Frontal cortex (tissue), 4 donors: ENCODE data around the gene SUGT1. TPM values are rescaled to one million over a fixed set of nuclear protein-coding genes. Genes with fewer than 3 reads are reported as not detected.
A peak's percentile ranks its signal among the peaks of the same experiment; 100 is the strongest.
"Not testable (repeated sequence)": the region's sequence is repeated elsewhere in the genome, so short reads cannot be mapped to it uniquely, and the experiment has no call there.

Source experiments
- DNase-seq, 2 donors: peaks; one replicate each; pipeline ENCODE4 v3.0.0; 2012; ENCODE audit warnings: low spot score in 2 of 2
- FAIRE-seq: peaks from 2 replicates; lab custom pipeline; 2012; peaks lifted over from hg19 to GRCh38; lab: Jason Lieb, UNC
- total RNA-seq: library from RNA; depleted of rRNA; stranded (reverse); fragments of >200 nt; gene quantifications from one replicate; pipeline ENCODE4 v1.2.3, GENCODE V29; 2014
- donor health status: control.
- donor health status: control.
- donor health status: control.

The SUGT1 gene
- total RNA-seq, 1 donor from 2014 or later: 62.4 TPM

DNA sequence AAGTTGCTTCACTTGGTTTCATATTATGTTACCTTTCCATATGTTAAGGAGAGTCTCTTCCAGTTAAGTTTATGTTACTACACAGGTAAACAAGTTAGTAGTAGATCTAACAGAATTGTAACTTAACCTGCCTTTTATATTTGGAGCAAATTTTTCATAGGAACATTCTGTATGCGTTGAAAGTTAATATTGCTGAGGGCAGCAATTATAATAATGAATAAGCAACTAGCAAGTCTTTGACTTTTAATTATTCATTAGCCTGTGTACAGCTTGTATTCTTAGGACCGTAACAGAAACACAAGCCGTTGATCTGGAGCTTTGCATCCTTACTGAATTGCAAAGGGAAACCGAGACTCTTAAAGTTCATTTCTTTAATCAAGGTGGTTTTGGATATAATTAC is 11.6 kb downstream of the SUGT1 start:
- DNase-seq: no peak
- no peak for FAIRE-seq

DNA sequence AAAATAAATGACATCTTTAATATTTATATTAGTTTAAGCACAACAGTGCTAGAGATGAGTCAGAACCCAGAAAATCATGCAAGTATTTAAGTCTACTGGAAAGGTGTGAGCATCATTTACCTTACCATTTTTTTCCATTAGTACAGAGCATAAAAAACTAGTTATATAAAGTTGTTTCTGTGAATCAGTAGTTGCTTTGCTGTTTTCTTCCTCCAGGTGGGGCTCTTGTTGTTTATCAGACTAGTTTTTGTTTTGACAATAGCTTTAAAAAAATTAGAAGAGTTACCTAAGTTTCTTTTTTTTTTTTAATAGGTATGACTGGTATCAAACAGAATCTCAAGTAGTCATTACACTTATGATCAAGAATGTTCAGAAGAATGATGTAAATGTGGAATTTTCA is 12.7 kb downstream of the SUGT1 start:
- peak; percentile 93 for FAIRE-seq
- no peak for DNase-seq

DNA sequence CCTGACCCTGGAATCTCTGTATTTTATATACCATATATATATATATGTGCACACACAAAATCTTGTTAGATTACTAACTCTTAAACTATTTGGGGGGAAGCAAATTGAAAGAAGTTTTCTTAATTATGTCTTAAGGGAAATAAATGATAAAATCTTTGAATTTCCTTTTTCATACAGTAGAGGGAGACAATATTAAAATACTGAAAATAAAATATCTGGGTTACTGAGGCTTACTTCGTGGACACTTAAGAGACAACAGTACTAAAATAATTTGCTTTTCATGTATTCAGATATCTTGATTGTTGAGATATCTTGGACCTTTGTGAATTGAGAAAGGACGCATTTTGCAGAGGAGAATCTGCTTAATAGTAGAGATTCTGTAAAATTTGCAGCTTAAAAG is 17.0 kb downstream of the SUGT1 start:
- FAIRE-seq (peak; percentile 13), DNase-seq (no peak)

DNA sequence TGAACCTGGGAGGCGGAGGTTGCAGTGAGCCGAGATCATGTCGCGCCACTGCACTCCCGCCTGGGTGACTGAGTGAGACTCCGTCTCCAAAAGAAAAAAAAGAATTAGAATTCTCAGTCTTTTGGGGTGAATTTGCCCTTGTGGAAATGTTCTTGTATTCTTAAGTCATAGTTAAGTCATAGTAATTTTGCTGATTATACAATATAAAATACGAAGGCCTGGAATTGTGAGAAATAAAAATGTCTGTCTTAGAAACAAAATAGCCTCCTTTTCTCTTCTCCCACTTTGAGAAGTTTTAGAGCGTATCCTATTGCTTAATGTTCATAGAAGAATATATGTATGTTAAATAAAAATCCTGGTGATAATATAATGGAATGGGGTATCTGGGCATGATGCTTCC is 18.1 kb downstream of the SUGT1 start:
- FAIRE-seq: no peak
- DNase-seq: no peak

DNA sequence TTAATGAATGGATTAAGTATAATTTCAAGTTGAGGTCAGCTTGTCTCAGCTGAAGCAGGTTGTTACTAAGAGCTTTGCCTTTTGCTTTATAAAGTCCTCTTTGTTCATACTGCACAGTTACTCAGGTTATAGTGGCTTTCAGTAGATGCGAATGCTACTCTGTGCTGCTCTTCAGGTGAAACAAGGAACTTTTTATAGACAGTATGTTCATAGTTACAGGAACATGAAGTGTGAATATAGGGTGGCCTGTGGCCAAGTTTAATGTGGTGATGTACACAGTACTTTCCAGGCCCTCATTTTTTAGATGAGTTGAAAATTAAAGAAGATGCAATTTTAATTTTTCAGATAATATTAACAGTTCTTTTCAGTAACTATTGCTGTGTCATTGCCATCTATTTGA is 20.8 kb downstream of the SUGT1 start:
- no peak for FAIRE-seq
- DNase-seq: no peak

DNA sequence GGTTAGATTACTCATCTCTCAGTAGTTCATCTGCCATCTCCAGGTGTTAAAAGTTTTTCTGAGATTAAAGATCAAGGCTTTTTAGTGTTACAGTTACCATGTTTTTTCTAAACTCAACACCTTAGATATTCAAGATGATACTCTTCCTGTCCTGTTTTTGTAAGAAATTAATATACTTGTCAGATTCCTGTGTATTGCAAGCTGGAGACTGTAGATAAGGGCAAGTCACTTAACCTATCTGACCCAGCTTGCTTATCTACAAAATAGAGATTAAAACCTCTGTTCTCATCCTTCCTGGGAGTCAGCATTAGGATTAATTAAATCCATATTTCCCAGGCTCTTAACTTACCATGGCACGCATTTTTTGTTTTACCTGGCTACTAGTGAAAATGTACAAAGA is 25.2 kb downstream of the SUGT1 start:
- FAIRE-seq (no peak), DNase-seq (no peak)

DNA sequence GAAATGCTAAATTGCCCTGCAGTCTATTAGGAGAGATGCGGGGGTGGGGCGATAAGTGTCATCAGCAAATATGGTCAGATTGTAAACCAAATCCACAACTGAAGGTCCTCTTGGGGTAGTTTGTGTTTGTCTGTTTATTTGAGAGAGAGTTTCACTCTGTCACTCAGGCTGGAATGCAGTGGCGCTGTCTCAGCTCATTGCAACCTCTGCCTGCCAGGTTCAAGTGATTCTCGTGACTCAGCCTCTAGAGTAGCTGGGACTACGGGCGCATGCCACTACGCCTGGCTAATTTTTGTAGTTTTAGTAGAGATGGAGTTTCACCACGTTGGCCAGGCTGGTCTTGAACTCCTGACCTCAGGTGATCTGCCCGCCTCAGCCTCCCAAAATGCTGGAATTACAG is 33.2 kb downstream of the SUGT1 start:
- not testable (repeated sequence) for FAIRE-seq, DNase-seq

DNA sequence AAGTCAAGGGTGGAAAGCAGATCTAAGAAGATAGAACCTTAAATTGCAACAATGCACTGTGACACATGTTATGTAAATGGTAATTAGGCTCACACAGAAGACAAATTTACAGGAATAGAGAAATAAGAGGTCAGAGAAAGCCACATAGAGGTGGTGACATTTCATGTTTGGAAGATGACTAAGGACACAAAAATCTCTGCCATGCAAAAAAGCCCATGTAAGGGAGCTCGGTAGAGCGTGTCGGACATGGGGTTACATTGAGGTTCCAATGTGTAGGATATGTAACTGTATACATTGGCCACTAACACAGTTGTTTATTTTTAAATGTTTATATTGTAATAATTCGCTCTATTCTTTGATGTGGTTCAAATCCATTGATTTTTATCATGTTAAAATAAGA is 33.7 kb downstream of the SUGT1 start:
- no peak for FAIRE-seq
- DNase-seq: no peak

DNA sequence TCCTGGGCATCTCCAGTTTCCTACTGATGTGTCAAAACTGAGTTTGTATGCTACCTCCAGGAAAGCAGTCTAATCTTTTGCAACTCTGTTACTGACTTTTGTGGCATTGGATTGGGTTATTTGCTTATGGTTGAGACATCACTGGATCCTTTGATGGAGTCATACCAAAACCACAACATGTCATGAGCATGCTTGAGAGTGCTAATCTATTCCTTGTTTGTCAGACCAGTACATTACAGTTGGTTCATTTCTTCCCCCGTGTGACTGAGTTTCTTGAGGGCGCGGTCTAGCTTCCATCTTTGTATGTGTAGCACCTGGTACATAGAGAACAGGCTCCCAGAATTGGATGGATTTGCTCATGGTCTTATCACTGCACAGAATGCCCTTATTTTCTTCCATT is 43.2 kb downstream of the SUGT1 start:
- FAIRE-seq (no peak), DNase-seq (no peak)

DNA sequence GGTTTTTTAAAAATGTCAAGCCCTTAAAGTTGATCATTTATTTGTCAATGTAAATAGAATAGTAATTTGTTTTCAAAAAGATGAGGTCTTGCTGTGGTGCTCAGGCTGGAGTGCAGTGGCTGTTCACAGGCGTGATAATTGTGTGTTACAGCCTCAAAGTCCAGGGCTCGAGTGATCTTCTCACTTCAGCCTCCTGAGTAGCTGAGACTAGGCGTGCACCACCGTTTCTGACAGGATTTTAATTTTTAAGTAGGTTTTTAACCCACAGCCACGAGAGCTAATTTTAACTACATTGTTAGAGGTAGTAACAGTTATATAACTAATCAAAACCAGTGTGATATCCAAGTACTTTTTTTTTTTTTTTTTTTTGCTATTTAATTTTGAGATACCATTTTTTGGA is 43.9 kb downstream of the SUGT1 start:
- FAIRE-seq (peak; percentile 30), DNase-seq (no peak)

DNA sequence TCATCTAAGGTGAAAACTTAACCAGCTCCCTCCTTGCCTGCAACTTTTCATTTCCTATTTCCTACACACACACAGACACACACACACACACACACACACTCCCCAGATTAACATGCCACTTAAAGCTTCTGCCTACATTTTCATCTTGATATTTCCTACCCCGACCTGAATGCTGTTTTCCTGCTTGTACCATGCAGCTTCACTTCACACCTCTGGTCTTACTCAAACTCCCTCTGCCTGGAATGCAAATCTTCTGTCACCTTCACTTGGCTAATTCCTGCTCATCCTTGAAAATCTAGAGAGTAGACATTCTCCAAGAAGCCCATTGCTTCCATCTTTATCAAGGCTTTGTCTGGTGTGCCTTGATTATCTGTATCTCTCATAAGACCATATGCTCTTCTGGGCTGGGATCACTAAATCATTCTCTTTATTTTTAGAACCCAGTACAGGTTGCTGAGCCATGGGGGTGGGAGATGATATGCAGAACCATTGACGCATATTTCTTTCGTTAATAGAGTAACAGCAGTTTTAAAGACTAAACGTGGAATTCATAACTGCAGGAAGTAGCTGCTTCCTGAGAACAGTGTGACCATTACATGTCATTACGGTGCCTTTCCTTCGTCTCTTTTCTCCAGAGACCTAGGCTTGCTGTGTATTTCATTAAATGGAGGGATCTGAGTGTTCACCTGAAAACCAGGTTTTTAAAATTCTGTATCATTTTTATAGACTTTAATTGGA is 49.3 kb downstream of the SUGT1 start:
- no peak for FAIRE-seq

DNA sequence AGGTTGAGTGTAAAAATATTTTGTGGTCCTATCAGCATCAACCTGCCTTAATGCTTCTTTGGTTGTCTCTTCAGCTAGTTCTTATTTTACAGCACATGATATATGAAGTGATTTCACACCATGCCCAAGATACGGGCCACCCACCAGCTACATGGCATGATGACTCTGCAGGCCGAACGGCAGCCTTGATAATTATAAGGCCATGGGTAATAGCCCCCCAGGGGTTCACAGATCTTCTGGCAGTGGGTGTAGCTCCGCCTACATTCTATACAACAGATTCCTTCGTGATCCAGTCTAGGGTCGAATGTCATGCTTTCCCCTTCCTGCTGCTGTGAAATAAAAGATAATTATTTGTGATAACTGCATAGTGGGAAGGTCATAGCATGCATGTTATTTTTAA is 50.8 kb downstream of the SUGT1 start:
- FAIRE-seq (no peak), DNase-seq (no peak)

More for the DNA sequence above, 49.3 kb downstream of the SUGT1 start:
- DNase-seq: no peak

DNA sequence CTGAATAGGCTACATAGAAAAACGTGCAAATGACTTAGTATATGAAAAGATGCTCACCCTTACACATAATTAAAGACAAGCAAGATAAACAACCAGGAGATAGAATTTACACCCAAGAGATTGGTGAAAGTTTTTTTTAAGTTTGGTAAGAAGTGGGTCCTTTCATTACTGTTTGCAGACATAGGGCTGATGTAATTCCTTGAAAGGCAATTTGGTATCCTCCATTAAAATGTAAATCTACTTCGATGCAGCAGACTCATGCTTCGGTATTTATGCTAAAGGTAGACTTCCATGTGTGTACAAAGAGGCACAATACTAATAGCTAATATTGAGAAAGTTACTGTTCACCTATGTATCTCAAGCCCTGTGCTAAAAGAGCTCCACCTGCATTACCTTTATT is 53.4 kb downstream of the SUGT1 start:
- DNase-seq: no peak
- FAIRE-seq: no peak

DNA sequence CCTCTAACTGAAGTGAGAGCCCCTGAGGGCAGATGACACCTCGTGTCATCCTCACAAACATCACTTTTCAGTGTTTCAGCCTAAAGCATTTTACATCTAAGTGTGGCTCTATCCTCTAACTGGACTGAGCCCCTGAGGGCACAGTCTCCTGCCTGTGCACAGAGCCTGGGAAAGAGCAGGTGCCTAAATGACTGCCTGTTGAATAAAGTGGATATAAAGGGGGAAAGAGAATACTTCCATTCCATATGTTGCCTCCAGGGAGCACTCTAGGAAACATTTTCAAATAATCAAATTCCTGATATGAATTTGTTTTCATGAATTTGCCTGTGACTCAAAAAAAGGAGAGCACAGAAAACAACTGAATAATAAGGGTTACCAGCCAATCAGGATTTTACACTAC is 54.7 kb downstream of the SUGT1 start:
- DNase-seq (no peak), FAIRE-seq (no peak)

DNA sequence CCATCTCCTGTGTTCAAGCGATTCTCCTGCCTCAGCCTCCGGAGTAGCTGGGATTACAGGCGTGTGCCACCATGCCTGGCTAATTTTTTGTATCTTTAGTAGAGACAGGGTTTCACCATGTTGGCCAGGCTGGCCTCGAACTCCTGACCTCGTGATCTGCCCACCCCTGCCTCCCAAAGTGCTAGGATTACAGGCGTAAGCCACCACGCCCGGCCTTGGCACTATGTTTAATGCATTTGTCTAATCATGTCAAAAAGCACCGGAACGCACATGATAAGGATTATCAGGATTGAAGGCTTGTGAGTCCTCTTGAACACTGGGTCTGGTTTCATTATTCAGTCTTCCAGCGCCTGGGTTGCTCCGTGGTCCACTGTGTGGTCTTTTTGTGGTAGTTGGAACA is 55.6 kb downstream of the SUGT1 start:
- not testable (repeated sequence) for DNase-seq, FAIRE-seq

DNA sequence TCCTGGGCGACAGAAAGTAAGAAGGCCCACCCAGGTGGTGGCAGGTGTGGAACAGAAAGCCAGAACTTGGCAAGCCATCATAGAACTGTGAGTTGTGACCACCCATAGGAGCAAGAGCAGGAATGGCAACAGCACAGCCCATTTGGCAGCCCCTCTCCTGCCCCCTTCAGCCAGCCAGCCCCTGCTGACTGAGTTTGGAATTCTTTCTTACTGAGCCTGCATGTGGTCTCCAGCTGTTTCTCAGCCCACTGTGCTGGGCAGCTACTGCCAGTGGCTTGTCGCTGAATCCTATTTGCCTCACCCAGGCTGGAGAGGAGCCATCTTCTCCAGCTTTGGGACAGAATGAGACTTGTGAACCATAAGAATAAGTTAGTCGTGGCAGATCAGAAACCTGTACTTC is 58.6 kb downstream of the SUGT1 start:
- DNase-seq (no peak), FAIRE-seq (no peak)

DNA sequence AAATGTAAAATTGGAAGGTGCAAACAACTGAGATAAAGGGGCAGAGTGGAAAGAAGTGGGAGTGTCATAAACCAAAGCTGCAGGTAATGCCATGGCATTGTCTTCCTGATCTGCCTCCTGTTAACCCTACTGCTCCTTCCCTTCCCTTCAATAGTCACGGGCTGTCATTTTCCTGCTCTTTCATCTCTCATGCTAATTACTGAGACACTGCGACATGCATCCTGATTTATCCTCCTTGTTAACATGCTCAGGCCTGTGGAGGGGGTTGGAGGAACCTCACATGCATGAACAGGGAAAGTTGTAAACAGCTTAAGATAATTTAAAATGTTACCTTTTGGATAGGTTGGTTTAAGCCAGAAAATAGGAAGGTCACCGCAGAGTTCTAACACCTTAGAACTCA is 59.7 kb downstream of the SUGT1 start:
- no peak for DNase-seq
- FAIRE-seq: no peak

DNA sequence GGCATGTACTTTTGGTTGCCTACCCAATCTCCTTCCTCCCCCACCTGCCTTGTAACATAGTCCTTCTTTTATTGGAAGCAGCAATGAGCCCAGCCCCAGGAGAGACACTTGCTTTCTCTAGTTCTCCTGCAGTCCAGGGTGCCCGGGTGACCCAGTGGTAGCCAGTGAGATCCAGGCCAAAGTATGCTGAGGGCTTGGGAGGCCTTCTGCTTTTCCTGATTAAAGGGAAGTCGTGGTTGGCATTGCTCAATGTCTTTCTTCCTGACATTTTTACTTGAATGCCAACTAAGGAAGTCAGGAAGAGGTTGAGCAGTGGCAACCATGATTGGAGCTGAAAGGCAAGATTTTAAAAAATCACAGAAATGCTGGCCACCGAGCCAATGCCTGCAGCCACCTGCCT is 61.3 kb downstream of the SUGT1 start:
- FAIRE-seq: no peak

DNA sequence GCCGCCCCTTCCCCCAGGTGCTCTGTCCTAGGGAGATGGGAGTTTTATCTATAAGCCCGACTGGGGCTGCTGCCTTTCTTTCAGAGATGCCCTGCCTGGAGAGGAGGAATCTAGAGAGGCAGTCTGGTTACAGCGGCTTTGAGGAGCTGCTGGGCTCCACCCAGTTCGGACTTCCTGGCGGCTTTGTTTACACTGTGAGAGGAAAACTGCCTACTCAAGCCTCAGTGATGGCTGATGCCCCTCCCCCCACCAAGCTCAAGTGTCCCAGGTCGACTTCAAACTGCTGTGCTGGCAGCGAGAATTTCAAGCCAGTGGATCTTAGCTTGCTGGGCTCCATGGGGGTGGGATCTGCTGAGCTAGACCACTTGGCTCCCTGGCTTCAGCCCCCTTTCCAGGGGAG is 68.3 kb downstream of the SUGT1 start:
- not testable (repeated sequence) for DNase-seq, FAIRE-seq

More for the DNA sequence above, 61.3 kb downstream of the SUGT1 start:
- no peak for DNase-seq

DNA sequence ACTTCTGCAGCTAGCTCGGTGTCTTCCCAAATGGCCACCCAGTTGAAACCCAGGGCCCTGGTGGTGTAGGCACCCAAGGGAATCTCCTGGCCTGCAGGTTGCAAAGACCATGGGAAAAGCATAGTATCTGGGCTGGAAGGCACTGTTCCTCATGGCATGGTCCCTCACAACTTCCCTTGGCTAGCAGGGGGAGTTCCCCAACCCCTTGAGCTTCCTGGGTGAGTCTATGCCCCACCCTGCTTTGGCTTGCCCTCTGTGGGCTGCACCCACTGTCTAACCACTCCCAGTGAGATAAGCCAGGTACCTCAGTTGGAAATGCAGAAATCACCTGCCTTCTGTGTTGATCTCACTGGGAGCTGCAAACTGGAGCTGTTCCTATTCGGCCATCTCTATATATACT is 68.7 kb downstream of the SUGT1 start:
- not testable (repeated sequence) for FAIRE-seq, DNase-seq

DNA sequence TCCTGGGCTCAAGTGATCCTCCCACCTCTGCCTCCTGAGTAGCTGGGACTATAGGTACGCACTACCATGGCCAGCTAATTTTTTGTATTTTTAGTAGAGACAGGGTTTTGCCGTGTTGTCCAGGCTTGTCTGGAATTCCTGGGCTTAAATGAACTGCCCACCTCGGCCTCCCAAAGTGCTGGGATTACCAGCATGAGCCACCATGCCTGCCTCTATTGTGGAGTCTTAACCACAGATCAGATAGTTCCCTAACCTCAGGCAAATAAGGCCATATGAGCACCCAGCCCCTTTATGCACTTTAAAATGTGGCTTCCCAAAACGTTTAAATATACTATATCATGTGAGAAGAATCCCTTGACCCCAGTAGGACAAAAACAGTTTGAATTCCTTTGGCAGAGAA is 70.5 kb downstream of the SUGT1 start:
- no peak for FAIRE-seq
- no peak for DNase-seq

DNA sequence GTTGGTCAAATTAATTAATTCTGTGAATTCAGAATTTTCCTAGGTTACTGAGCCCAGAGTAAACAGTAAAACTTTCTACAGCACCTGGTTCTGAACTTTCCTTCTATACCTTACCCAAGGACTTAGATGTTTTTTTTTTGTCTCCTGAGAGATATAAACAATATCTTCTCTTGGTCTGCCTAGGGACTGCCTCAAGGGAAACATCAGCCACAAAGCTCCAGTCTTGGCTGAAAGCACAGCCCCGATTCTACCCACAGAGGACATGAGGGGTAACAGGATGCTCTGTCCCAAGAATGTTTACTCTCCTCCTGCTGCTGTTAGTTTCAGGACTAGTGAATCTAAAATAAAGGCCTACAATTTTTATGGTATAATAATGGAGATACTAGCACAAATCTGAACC is 72.7 kb downstream of the SUGT1 start:
- FAIRE-seq: no peak
- DNase-seq: no peak
